T1000 (cell line): ENCODE data around the gene LEAP2.

Source experiments
- DNase-seq: peaks from one replicate; lab custom pipeline; 2025; ENCODE audit warnings: mixed read lengths; lab: John Stamatoyannopoulos, UW

Gene LEAP2

DNA sequence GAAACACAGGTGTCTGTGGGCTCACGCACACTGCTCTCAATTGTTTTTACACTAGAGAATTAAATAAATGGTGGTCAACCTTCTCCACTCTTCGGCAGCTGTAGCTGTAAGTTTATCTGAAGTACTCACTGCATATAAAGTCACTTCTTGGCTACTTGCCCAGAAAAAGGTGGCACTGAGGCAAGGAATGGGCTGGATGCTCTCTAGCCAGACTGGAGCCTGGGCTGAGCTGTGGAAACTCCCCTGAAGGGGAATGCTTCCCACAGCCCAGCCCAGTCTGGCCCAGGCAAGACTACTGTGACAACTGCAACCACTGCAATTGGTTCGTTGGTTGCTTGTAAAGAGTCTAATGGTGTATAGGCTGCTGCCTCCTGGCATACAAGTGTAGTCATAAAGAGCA, 4.5 kb downstream of the LEAP2 start:
- no peak for DNase-seq

DNA sequence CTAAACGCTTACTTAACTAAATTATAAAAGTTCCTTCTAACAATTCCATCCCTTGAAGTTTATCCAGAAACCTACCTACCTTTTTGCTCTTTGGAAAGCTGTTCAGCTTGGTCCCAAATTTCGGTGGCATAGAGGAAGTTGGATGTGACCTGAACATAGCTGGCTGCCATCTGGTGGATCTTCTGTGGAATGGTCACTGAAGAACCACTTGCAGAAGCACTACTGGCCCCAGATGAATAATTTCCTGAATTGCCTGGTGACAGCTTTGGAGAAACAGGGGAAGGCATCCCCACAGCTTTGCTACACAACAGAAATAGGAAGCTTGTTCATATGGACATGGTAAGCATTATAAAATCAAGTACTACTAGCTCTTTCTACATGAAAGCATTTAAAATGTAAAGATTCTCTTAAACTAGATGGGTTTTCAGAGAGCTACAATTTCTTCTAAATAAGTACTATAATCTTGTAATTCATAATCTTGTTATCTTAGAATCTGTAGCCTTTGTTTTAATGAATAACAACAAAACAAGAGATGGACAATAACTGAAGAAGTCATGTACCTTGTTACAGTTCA, 9.9 kb downstream of the LEAP2 start:
- no peak for DNase-seq

DNA sequence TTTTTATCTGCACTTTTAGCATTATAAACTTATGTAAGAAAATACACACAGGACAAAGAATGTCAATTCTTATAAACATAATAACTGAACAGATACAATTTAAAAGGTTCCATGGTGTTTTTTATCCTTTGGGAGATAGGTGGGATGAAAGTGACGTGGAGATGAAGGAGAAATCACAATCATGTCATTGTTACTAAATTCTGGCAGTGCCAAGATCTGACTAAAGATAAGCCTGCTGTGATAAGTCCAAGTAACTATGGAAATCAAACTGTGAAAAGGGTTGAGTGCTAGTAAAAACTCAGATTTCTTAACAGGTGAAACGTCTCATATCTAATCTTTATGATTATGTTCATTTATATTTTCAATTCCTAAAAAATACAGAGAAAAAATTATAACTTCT, 11.1 kb downstream of the LEAP2 start:
- no peak for DNase-seq

DNA sequence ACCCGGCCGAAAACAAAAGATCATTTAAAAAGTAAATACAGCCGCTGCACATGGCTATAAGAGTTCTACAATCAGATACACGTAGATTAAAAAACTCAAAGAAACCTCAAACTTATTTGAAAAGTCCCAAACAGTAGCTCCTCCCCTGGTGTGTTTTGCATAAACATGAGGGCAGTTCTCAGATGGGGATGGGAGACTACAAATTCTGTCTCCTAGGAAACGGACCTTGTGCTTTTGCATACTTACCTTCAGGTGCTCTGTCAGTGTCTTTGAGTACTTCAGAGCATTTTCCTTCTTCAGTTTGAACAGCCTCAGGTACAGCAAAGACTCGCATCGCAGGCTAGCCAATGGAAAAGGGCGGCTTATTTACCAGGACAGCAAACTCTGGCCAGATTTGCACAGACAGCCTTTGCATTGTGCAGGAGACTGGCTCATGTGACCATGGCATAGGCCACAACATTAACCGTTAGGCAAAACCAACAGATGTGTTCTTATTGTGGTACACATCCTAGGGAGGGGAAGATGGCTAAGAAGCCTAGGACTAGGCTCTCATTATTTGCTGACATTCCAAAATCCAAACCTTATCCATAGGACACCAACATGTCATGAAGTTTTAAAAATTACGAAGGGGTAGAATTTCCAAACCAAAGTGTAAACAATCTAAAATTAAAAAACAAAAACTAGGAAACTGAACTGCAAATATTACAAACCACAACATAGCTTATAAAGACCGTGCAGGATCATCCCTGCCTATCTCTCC, 12.8 kb downstream of the LEAP2 start:
- DNase-seq = no peak

DNA sequence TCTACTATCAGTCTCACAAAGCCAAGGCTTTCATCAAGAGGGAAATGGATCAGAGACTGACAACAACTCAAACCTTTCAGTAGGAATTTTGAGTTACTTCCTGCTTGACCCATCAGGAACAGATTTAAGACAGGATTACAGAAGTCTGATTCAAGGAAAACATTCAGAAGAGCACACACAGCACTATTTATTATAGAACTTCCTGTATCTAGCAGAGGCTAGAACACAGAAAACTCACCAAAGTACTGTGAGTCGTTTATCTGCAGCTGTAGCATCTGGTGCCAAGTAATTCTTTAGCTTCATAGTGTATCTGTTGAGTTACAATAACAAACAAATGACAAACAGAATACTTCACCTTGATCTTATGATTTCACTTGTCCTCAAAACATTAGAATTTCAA, 13.8 kb downstream of the LEAP2 start:
- DNase-seq = no peak

- no peak for DNase-seq
These were observed 16.0 kb downstream of the LEAP2 start for GRCh38 chr5:132889501-132889900.

GRCh38 chr5:132890817-132891216, 17.3 kb downstream of the LEAP2 start:
- no peak for DNase-seq

DNA sequence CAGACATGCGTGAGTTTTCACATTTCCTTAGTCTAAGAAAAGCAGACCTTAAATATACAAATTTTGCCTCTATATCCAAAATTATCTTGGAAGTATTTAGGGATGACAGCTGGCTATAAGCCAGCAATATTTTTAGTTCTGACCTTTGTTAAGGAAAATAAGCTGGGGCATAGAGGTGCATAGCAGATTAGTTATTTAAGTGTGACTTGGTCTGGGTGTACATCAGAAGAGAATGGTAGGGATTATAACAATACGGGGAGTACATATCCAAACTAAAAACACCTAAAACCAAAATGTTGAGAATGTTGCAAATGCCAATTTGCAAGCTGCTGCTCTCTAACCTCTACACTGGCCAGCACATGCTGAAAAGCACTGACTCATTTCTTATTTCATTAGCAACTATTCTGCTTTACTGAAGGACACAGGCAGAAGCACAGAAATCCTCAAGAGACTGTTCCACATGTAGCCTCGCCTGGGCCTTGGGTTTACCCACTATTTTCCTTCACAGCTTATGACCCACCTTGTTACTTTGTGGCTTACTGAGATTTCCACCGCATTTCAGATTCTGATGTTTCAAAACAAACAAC, 22.3 kb downstream of the LEAP2 start:
- no peak for DNase-seq

- DNase-seq = no peak
These were observed 23.2 kb downstream of the LEAP2 start for GRCh38 chr5:132896685-132897084.

GRCh38 chr5:132898094-132898493, 24.6 kb downstream of the LEAP2 start:
- no peak for DNase-seq

DNA sequence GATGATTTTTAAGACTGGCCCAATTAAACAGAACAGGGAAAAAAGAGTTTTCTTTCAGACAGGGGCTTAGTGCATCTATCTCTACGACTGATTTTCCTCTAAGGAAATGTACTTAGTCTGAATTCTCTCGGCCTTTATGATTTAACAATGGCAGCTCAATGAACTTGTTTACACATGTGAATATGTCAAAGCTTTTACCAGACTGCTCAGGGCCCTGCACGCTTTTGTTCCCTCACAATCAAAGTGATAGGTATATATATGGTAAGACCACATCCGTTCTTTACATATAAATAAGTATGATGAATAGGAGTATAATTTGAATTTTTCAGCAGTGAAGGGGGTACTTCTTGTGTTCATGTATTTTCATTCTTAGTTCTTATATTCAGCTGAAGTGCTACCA, 27.6 kb downstream of the LEAP2 start:
- no peak for DNase-seq

DNA sequence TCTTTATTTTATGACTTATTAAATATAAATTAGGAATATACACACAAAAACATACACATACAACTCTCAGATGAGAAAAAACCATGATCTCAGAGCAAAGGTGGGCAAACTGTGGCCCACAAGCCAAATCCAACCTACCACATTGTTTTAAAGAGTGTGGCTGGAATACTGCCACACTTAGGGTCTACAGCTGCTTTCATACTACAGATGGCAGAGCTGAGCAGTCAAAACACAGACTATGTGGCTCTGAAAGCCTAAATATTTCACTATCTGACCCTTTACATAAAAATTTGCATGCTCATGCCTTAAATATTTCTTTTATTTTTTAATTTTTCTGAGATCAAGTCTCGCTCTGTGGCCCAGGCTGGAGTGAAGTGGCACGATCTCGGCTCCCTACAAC, 28.3 kb downstream of the LEAP2 start:
- DNase-seq = no peak

GRCh38 chr5:132905938-132906337, 32.5 kb downstream of the LEAP2 start:
- DNase-seq = no peak

DNA sequence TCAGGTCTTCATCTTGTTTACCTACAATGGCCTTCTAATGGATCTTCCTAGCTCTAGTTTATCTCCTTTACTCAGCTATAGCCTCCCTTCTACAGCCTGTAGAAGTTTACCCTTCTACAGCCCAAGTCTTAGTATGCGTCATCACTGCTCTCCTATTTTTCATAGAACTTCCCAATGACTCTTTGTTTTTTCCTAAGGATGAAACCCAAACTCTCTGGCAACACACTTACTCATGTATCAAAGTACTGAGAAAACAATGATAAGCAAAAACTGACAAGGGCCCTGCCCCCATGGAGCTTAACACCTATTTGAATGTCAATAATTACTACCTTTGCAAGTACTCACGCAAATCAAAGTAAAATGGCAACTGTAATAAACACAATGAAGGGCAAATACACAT, 33.7 kb downstream of the LEAP2 start:
- no peak for DNase-seq

DNA sequence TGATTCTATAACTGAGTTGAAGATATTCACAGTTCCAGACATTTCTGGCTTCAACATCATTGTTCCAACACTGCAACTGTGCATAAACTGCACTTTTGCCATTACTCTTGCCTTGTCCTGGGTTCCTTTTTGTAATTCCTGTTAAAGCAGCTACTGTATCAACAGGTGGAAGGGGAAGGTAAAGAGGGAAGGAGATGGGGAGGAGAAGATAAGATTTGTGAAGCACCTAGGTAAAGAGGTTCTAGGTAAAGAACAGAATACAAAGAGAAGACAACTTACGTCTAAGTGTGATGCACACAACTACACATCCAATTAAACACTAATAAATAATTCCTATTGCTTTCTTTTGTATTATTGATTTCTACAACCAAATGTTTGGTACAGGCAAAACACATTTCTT, 36.2 kb downstream of the LEAP2 start:
- no peak for DNase-seq

- no peak for DNase-seq
These were observed 42.2 kb downstream of the LEAP2 start for GRCh38 chr5:132915681-132916080.

- no peak for DNase-seq
These were observed 42.6 kb downstream of the LEAP2 start for GRCh38 chr5:132916086-132916485.
